GM23338 (cell line): ENCODE results near the gene EHBP1L1. TPM values are rescaled to one million over a fixed set of nuclear protein-coding genes. Genes with fewer than 3 reads are reported as not detected.

Experiments
- ATAC-seq: fragments of 200-7000 bp; cut with Tn5 transposase; 3 replicates; pipeline ENCODE4 v1.9.1; 2020
- DNase-seq: peaks from one replicate; pipeline ENCODE4 v3.0.0-alpha.2; 2015; ENCODE audit warnings: low spot score
- H2AFZ ChIP-seq: fragments of 200-600 bp; sonication (generic); 2 replicates; pipeline ENCODE4 v1.8.0; 2016; ENCODE audit warnings: antibody characterized with exemption, mild to moderate bottlenecking, moderate library complexity
- H3F3A ChIP-seq: fragments of 200-600 bp; sonication (generic); replicated peaks from 2 replicates; pipeline ENCODE4 v1.8.0; 2017; ENCODE audit warnings: antibody characterized with exemption, mixed run types, low read depth
- H3K27ac ChIP-seq: fragments of 200-600 bp; sonication (generic); 2 replicates; pipeline ENCODE4 v1.6.1; 2016; ENCODE audit warnings: low read depth
- H3K27me3 ChIP-seq: fragments of 200-600 bp; sonication (generic); 2 replicates; pipeline ENCODE4 v1.8.0; 2016; ENCODE audit warnings: mild to moderate bottlenecking, mixed run types, moderate library complexity; ENCODE audit not compliant: insufficient read depth
- H3K36me3 ChIP-seq: fragments of 200-600 bp; sonication (generic); 2 replicates; pipeline ENCODE4 v1.8.0; 2016; ENCODE audit warnings: mild to moderate bottlenecking; ENCODE audit not compliant: insufficient read depth
- H3K4me1 ChIP-seq: fragments of 200-600 bp; sonication (generic); 2 replicates; pipeline ENCODE4 v1.8.0; 2016; ENCODE audit warnings: mild to moderate bottlenecking, moderate library complexity; ENCODE audit not compliant: insufficient read depth
- H3K4me2 ChIP-seq: fragments of 200-600 bp; sonication (generic); 2 replicates; pipeline ENCODE4 v1.7.1; 2017; ENCODE audit warnings: mixed run types
- H3K4me3 ChIP-seq: fragments of 200-600 bp; sonication (generic); 2 replicates; pipeline ENCODE4 v1.6.1; 2016; ENCODE audit warnings: mixed run types
- H3K79me2 ChIP-seq: fragments of 200-600 bp; sonication (generic); replicated peaks from 2 replicates; pipeline ENCODE4 v1.8.0; 2017; ENCODE audit warnings: mild to moderate bottlenecking; ENCODE audit not compliant: insufficient read depth
- H3K9me2 ChIP-seq: fragments of 200-600 bp; sonication (generic); 2 replicates; pipeline ENCODE4 v1.8.0; 2017; ENCODE audit not compliant: insufficient read depth
- H4K20me1 ChIP-seq: fragments of 200-600 bp; sonication (generic); replicated peaks from 2 replicates; pipeline ENCODE4 v1.8.0; 2017; ENCODE audit warnings: mild to moderate bottlenecking; ENCODE audit not compliant: insufficient read depth
- H3K27ac Mint-ChIP-seq: 2 replicates; pipeline ENCODE4 v1.8.0; 2020; ENCODE audit warnings: inconsistent platforms, mild to moderate bottlenecking, moderate library complexity, mixed read lengths
- H3K27me3 Mint-ChIP-seq: 3 replicates; pipeline ENCODE4 v1.8.0; 2022; ENCODE audit warnings: low read depth, mild to moderate bottlenecking, moderate library complexity, mixed read lengths, inconsistent platforms; ENCODE audit not compliant: insufficient read depth, poor library complexity
- H3K36me3 Mint-ChIP-seq: 3 replicates; pipeline ENCODE4 v1.8.0; 2021; ENCODE audit warnings: low read depth, mild to moderate bottlenecking, inconsistent platforms, moderate library complexity, mixed read lengths
- H3K4me1 Mint-ChIP-seq: 3 replicates; pipeline ENCODE4 v1.8.0; 2020; ENCODE audit warnings: mild to moderate bottlenecking, inconsistent platforms, mixed read lengths
- H3K4me3 Mint-ChIP-seq: 3 replicates; pipeline ENCODE4 v1.8.0; 2021; ENCODE audit warnings: moderate library complexity, mild to moderate bottlenecking, inconsistent platforms, mixed read lengths
- H3K9me3 Mint-ChIP-seq: 3 replicates; pipeline ENCODE4 v1.8.0; 2020; ENCODE audit warnings: moderate library complexity, mild to moderate bottlenecking, inconsistent platforms, mixed read lengths
- CREB1 ChIP-seq: fragments of 250-450 bp; sonication (Bioruptor Pico); IDR thresholded peaks from 2 replicates; pipeline ENCODE4 v1.5.0; 2020; ENCODE audit warnings: low read depth, mild to moderate bottlenecking, moderate library complexity
- EZH2phosphoT487 ChIP-seq: fragments of 200-600 bp; sonication (generic); IDR thresholded peaks from one replicate; pipeline ENCODE4 v1.8.1; 2018; ENCODE audit warnings: antibody characterized with exemption; ENCODE audit not compliant: unreplicated experiment
- JUNB ChIP-seq: IDR thresholded peaks from one replicate; pipeline ENCODE4 v1.6.1; 2016; ENCODE audit warnings: antibody characterized with exemption; ENCODE audit not compliant: unreplicated experiment
- POLR2AphosphoS5 ChIP-seq: IDR thresholded peaks from 2 replicates; pipeline ENCODE4 v1.6.1; 2016; ENCODE audit warnings: antibody characterized with exemption, low read depth
- ZNF114 ChIP-seq: fragments of 250-450 bp; sonication (Bioruptor Pico); IDR thresholded peaks from 2 replicates; pipeline ENCODE4 v1.5.0; 2020; ENCODE audit warnings: mild to moderate bottlenecking, moderate library complexity
- polyA plus RNA-seq: library from polyadenylated mRNA; unstranded; fragments of >200 nt; fragmentation: Nextera tagmentation; extraction: Ambion mirVana; gene quantifications from 2 replicates; pipeline ENCODE4 v1.2.1, GENCODE V29; 2016
- total RNA-seq: library from RNA; depleted of rRNA; stranded (reverse); fragments of >200 nt; shearing (Covaris generic); gene quantifications from 2 replicates; pipeline ENCODE4 v1.2.3, GENCODE V29; 2014
- TF ChIP-seq, protein P1 (sequence below): fragments of 250-450 bp; sonication (Bioruptor Pico); IDR thresholded peaks from 2 replicates; pipeline ENCODE4 v1.5.0; 2020; ENCODE audit warnings: mild to moderate bottlenecking, moderate library complexity

The EHBP1L1 gene
- total and polyA plus RNA-seq, 2 experiments from 2014 or later, result 2.9 to 10.9 TPM

DNA sequence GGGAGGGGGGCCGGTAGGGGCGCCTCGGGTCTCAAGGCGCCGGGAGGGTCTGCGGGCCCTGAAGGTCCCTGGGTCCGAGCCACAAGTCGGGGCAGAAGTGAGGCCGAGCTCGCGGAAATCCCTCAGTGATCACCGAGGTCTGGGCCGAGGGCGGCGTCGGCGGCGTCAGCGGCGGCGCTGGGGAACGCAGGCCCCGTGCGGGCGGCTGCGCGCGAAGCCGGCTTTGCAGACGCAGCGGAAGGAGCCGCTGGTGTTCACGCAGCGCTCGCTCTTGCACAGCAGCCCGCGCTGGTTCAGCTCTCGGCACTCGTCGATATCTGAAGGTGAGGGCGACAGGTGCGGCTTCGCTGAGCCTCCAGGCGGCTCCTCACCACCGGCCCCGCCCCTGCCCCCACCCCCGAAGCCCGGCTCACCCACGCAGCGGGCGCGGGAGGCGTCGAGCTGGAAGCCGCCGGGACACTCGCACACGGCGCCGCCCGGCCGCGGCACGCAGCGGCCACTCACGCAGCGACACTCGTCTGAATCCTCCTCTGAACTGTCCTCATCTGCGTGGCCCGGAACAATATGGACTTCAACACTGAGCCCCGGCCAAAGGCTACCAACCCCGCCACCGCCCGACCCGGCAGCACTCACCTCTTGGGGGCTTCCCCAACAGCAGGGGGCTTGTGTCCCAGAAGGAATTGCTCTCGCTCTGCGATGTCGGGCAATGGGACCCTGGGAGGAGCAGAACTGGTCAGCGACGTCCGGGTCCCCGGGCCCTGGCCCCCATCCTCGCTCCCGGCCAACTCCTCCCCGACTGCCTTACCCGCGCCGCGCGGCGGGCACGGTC lies 36.7 kb upstream of the EHBP1L1 start:
- Histone ChIP-seq H4K20me1 (no peaks in the 10 kb centered on the region; the same call in 1 of the 2 replicates), H3K4me3 (peak overlapping the region; percentile 73), H3K36me3 (no peaks in the 10 kb centered on the region), H3K79me2 (no peaks in the 10 kb centered on the region), H3K4me1 (peaks cover 5% of the 10 kb centered on the region; the same call in 1 of the 2 replicates), H2AFZ (0 out of 2 replicates have a peak overlapping the region, but pooled peaks have one; percentile 56), H3K27ac (no peak overlapping the region), H3F3A (peaks cover 29% of the 10 kb centered on the region; the same call in 1 of the 2 replicates), H3K27me3 (peaks cover 31% of the 10 kb centered on the region), H3K4me2 (peak overlapping the region; percentile 87), H3K9me2 (no peaks in the 10 kb centered on the region)
- H3K9me3 Mint-ChIP-seq, result no peaks in the 10 kb centered on the region
- TF ChIP-seq JUNB (no peak), CREB1 (peak; percentile 40; the same call in 1 of the 2 replicates)
- peak; percentile 30 for ATAC-seq
- H3K36me3 Mint-ChIP-seq, result peaks cover 4% of the 10 kb centered on the region; the same call in 2 of the 3 replicates
- peaks cover 21% of the 10 kb centered on the region for H3K27me3 Mint-ChIP-seq
- peak overlapping the region; percentile 75 for H3K4me3 Mint-ChIP-seq
- H3K4me1 Mint-ChIP-seq, result 0 out of 3 replicates have a peak, but pooled peaks cover 2% of the 10 kb centered on the region
- H3K27ac Mint-ChIP-seq, result no peak overlapping the region
- peak; percentile 78 for DNase-seq

DNA sequence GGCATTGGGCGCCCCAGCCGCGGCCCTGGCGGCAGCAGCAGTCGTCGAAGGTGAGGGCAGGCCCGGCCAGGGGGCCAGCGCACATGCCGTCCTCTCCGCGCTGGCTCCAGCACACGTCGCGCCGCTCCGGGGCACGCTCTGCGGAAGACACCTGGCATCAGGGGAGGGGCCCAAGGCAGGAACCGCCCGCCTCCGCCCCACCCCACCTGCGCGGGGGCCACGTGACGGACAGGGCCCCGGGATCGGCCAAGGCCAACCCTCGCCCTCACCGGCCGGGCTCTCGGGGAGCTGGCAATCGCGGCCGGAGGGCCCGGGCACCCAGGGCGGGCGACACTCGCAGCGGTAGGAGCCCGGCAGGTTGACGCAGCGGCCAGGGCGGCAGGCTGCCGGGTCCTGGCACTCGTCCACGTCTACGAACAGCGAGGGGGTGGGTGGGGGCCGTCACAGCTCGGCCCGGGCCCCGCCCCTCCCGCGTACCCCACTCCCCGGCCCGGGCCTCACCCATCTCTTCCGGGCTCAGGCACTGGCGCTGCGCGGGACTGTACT lies 36.0 kb upstream of the EHBP1L1 start:
- peak overlapping the region; percentile 73 for H3K4me3 ChIP-seq
- H3F3A ChIP-seq, result peaks cover 29% of the 10 kb centered on the region; the same call in 1 of the 2 replicates
- H3K27me3 ChIP-seq, result peaks cover 38% of the 10 kb centered on the region
- no peak overlapping the region for H3K27ac ChIP-seq
- no peaks in the 10 kb centered on the region for H3K36me3 ChIP-seq
- no peak overlapping the region for H3K27ac Mint-ChIP-seq
- peak overlapping the region; percentile 77 for H3K4me3 Mint-ChIP-seq
- H3K79me2 ChIP-seq, result no peaks in the 10 kb centered on the region
- peaks cover 28% of the 10 kb centered on the region for H3K27me3 Mint-ChIP-seq
- H3K4me1 ChIP-seq, result peaks cover 5% of the 10 kb centered on the region; the same call in 1 of the 2 replicates
- no peaks in the 10 kb centered on the region for H3K9me2 ChIP-seq
- H3K4me1 Mint-ChIP-seq, result peaks cover 2% of the 10 kb centered on the region; the same call in 1 of the 3 replicates
- H3K9me3 Mint-ChIP-seq, result no peaks in the 10 kb centered on the region
- peak; percentile 79 for DNase-seq
- peak; percentile 63 for ATAC-seq
- no peak for TF ChIP-seq EZH2phosphoT487
- peak; percentile 69 for TF ChIP-seq POLR2AphosphoS5
- H3K4me2 ChIP-seq, result peak overlapping the region; percentile 87
- H3K36me3 Mint-ChIP-seq, result no peaks in the 10 kb centered on the region; the same call in 1 of the 3 replicates
- H2AFZ ChIP-seq, result 0 out of 2 replicates have a peak overlapping the region, but pooled peaks have one; percentile 72
- no peaks in the 10 kb centered on the region for H4K20me1 ChIP-seq

DNA sequence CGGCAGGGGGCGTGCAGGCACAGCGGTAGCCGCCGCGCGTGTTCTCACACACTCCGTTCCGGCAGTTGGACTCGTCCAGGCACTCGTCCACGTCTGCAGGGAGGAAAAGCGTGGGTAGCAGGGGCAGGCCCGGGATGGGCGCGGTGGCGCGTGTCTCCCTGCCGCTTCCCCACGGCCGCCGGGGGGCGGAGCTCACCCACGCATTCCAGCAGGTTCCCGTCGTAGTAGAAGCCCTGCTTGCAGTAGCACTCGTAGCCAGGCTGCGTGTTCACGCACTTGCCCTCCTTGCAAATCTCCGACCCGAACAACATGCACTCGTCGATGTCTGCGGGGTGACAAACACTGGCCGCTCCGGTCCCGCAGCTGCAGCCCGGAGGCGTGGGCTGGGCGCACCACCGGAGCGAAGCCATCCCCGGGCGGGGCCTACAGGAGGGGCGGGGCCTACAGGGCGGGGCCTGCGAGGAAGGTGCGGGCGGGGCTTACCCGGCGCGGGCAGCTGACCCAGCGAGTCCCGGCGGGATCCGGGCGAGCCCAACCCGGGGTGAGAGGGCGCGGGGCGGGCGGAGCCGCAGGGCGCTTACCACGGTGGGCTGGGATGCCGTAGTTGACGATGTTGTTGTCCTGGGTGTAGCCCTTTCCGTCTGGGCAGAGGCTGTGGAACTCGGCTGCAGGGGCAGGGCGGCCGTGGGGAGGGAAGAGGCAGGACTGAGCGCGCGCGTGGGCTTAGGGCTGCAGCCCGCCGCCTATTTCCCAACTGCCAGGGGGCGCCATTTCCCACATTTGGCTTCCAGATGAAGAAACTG lies 35.4 kb upstream of the EHBP1L1 start:
- no peaks in the 10 kb centered on the region for H3K36me3 ChIP-seq
- H3K4me2 ChIP-seq, result peak overlapping the region; percentile 87
- H2AFZ ChIP-seq, result peak overlapping the region; percentile 72; the same call in 1 of the 2 replicates
- no peaks in the 10 kb centered on the region for H4K20me1 ChIP-seq
- DNase-seq, result peak; percentile 96
- Mint-ChIP-seq H3K9me3 (no peaks in the 10 kb centered on the region; the same call in 2 of the 3 replicates), H3K36me3 (no peaks in the 10 kb centered on the region; the same call in 1 of the 3 replicates), H3K4me3 (peak overlapping the region; percentile 77), H3K27me3 (peaks cover 35% of the 10 kb centered on the region), H3K4me1 (peaks cover 4% of the 10 kb centered on the region), H3K27ac (no peak overlapping the region)
- peaks cover 29% of the 10 kb centered on the region; the same call in 1 of the 2 replicates for H3F3A ChIP-seq
- no peak overlapping the region for H3K27ac ChIP-seq
- peaks cover 5% of the 10 kb centered on the region; the same call in 1 of the 2 replicates for H3K4me1 ChIP-seq
- no peaks in the 10 kb centered on the region for H3K9me2 ChIP-seq
- no peaks in the 10 kb centered on the region for H3K79me2 ChIP-seq
- H3K27me3 ChIP-seq, result peaks cover 44% of the 10 kb centered on the region
- ATAC-seq, result peak; percentile 72
- peak overlapping the region; percentile 73 for H3K4me3 ChIP-seq
- no peak for TF ChIP-seq ZNF114 (CRISPR knock-in tag)
- TF ChIP-seq POLR2AphosphoS5, result peak; percentile 70
- TF ChIP-seq, protein P1, sequence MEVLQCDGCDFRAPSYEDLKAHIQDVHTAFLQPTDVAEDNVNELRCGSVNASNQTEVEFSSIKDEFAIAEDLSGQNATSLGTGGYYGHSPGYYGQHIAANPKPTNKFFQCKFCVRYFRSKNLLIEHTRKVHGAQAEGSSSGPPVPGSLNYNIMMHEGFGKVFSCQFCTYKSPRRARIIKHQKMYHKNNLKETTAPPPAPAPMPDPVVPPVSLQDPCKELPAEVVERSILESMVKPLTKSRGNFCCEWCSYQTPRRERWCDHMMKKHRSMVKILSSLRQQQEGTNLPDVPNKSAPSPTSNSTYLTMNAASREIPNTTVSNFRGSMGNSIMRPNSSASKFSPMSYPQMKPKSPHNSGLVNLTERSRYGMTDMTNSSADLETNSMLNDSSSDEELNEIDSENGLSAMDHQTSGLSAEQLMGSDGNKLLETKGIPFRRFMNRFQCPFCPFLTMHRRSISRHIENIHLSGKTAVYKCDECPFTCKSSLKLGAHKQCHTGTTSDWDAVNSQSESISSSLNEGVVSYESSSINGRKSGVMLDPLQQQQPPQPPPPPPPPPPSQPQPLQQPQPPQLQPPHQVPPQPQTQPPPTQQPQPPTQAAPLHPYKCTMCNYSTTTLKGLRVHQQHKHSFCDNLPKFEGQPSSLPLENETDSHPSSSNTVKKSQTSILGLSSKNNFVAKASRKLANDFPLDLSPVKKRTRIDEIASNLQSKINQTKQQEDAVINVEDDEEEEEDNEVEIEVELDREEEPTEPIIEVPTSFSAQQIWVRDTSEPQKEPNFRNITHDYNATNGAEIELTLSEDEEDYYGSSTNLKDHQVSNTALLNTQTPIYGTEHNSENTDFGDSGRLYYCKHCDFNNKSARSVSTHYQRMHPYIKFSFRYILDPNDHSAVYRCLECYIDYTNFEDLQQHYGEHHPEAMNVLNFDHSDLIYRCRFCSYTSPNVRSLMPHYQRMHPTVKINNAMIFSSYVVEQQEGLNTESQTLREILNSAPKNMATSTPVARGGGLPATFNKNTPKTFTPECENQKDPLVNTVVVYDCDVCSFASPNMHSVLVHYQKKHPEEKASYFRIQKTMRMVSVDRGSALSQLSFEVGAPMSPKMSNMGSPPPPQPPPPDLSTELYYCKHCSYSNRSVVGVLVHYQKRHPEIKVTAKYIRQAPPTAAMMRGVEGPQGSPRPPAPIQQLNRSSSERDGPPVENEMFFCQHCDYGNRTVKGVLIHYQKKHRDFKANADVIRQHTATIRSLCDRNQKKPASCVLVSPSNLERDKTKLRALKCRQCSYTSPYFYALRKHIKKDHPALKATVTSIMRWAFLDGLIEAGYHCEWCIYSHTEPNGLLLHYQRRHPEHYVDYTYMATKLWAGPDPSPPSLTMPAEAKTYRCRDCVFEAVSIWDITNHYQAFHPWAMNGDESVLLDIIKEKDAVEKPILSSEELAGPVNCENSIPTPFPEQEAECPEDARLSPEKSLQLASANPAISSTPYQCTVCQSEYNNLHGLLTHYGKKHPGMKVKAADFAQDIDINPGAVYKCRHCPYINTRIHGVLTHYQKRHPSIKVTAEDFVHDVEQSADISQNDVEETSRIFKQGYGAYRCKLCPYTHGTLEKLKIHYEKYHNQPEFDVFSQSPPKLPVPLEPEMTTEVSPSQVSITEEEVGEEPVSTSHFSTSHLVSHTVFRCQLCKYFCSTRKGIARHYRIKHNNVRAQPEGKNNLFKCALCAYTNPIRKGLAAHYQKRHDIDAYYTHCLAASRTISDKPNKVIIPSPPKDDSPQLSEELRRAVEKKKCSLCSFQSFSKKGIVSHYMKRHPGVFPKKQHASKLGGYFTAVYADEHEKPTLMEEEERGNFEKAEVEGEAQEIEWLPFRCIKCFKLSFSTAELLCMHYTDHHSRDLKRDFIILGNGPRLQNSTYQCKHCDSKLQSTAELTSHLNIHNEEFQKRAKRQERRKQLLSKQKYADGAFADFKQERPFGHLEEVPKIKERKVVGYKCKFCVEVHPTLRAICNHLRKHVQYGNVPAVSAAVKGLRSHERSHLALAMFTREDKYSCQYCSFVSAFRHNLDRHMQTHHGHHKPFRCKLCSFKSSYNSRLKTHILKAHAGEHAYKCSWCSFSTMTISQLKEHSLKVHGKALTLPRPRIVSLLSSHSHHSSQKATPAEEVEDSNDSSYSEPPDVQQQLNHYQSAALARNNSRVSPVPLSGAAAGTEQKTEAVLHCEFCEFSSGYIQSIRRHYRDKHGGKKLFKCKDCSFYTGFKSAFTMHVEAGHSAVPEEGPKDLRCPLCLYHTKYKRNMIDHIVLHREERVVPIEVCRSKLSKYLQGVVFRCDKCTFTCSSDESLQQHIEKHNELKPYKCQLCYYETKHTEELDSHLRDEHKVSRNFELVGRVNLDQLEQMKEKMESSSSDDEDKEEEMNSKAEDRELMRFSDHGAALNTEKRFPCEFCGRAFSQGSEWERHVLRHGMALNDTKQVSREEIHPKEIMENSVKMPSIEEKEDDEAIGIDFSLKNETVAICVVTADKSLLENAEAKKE, result no peak
